ENCODE measurements around the gene SPAG6. TPM values are rescaled to one million over a fixed set of nuclear protein-coding genes. Genes with fewer than 3 reads are reported as not detected.

SPAG6 gene
- total RNA-seq, 1 donor from 2014 or later: 8.9 TPM

Other genes starting within 250 kb of the SPAG6 start
- not detected in 2 replicates for gene EBLN1, start 127.5 kb upstream of the SPAG6 start, total RNA-seq
- gene COMMD3, start 29.1 kb upstream of the SPAG6 start, total RNA-seq: 48.5 and 48.8 TPM in 2 replicates
- 62.1 and 64.3 TPM in 2 replicates for gene BMI1, start 24.4 kb upstream of the SPAG6 start, total RNA-seq

Measured in progenitor cell of endocrine pancreas (in vitro differentiated cells).